GM19328 (cell line): ENCODE results near the gene TCHH.

ENCODE experiments used
- ATAC-seq: cut with Tn5 transposase; IDR thresholded peaks from one replicate; pipeline ENCODE4 v1.9.1; 2021; ENCODE audit warnings: mild to moderate bottlenecking, moderate library complexity; ENCODE audit not compliant: unreplicated experiment

Gene TCHH

DNA sequence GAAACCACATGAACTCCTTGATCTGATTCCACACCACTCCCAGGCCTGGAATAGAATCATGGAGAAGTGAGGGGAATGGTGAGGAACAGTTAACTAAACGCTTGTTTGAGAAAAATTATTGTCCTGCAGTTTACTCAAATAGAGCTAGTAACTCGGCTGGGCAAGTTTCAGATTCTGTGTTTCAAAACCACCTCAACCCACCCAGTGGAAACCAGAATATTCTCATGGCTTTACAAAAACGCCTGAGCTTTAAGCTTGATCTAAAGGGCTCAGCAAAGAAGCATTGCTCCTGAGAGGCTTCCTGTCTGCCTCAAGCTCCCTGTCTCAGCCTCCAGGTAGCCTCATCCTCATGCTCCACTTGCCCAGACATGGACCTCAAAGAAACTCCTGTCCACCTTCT lies 42.9 kb downstream of the TCHH start:
- no peak for ATAC-seq

DNA sequence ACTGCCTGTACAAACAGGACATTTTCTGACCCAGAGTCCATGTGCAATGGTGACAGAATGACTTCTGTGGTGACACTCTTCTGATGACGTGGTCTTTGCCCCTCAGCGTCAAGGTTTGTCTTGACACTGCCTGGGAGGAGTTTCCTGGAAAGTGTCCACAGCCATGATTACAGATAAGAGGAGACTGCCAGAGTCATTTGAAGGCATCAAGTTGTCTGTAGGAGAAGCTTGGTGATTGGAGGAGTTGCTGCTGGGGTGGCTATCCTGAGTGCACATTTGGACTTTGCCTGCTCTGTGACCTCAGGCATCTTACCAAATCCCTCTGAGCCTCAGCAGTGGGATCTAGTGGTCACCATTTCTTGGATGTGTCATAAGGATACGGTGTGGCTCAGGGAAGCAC lies 44.1 kb downstream of the TCHH start:
- no peak for ATAC-seq

DNA sequence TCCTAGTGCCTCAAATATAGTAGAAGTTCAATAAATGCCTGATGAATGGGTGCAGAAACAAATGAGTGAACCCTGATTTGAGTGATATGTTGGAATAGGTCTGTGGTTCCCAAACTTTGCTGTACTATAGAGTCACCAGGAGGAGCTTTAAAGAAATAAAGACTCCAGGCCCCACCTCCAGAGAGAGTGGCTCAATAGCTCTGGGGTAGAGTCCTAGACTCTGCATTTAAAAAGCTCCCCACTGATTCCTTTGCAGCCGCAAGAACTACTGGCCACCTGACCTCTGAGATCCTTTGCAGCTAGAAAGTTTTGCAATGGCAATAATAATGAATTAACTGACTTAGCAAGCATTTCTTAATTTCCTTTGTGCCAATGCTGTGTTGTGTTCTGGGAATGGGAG lies 47.3 kb downstream of the TCHH start:
- no peak for ATAC-seq

DNA sequence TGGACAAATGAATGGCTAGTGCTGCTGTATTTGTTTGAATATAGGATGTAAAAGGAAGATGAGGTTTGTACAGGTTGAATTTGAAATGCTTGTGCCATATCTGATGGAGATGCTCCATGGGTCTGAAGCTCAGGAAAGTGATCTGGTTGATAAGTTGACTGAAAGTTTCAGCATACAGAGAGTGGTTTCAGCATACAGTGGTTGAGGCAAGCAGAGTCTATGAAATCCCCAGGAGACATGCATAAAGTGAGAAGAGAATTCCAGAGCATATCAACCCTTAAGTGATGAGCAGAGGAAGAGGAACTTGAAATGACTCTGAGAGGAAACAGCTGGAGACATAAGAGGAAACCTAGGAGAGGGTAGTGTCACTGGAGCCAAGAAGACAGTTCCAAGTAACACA lies 48.1 kb downstream of the TCHH start:
- ATAC-seq, result no peak

DNA sequence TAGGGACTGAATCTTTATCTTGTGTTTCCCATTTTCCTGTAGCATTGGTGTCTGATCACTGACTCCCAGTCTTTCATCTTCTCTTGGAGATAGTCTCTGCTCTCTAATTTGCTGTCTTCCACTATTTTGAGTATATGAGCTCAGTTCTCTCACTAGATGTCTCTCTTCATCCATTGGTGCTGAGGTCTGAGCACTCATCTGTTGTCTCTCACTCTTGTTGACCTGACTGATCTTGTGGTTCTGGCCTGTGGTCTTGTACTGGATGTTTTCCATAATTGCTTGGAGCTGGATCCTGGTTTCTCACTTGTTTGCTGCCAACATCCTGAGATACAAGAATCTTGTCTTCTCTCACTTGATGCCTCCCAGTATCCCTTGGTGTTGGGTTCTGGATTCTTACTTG lies 53.3 kb downstream of the TCHH start:
- no peak for ATAC-seq
